ENCODE results near the gene RASL11B.
"Not testable (repeated sequence)": the region's sequence is repeated elsewhere in the genome, so short reads cannot be mapped to it uniquely, and the experiment has no call there.

The RASL11B gene

GRCh38 chr4:52861879-52862616, at the start of gene RASL11B:
Gene RASL11B, plus strand, starts transcription at chr4:52862317. Its CDS starts 191 bp downstream, at chr4:52862508.
- ATAC-seq (peak; percentile 96), DNase-seq (peak; percentile 82 to 85)
- Mint-ChIP-seq H3K4me3 (peak within 1 kb of the TSS; percentile 81 to 88), H3K9me3 (peaks cover 10 to 13% of the 10 kb centered on the region in 2 donors), H3K4me1 (peaks cover 24% of the 10 kb centered on the region), H3K27me3 (peaks cover 50% of the 10 kb centered on the region), H3K27ac (no peak within 1 kb of the TSS)

GRCh38 chr4:52813546-52813945, 48.6 kb upstream of the RASL11B start:
- Mint-ChIP-seq H3K27me3 (no peaks in the 10 kb centered on the region), H3K9me3 (no peaks in the 10 kb centered on the region), H3K4me1 (no peaks in the 10 kb centered on the region), H3K4me3 (no peak overlapping the region), H3K27ac (no peak overlapping the region)
- ATAC-seq = no peak
- DNase-seq = no peak

GRCh38 chr4:52822583-52822971, 39.5 kb upstream of the RASL11B start:
- peak overlapping the region in 1 of 2 donors; percentile 95 for H3K27ac Mint-ChIP-seq
- H3K27me3 Mint-ChIP-seq = no peaks in the 10 kb centered on the region
- peaks cover 4 to 15% of the 10 kb centered on the region in 2 donors for H3K9me3 Mint-ChIP-seq
- DNase-seq = no peak
- H3K4me3 Mint-ChIP-seq = no peak overlapping the region
- peaks cover 41% of the 10 kb centered on the region for H3K4me1 Mint-ChIP-seq
- ATAC-seq = no peak

GRCh38 chr4:52822972-52823701, 39.0 kb upstream of the RASL11B start:
- DNase-seq (peak; percentile 7 to 27), ATAC-seq (peak; percentile 92)
- Mint-ChIP-seq H3K4me3 (peak overlapping the region in 1 of 2 donors; percentile 25), H3K4me1 (peaks cover 41% of the 10 kb centered on the region), H3K9me3 (peaks cover 4 to 15% of the 10 kb centered on the region in 2 donors), H3K27ac (peak overlapping the region in 1 of 2 donors; percentile 95), H3K27me3 (no peaks in the 10 kb centered on the region)

- Mint-ChIP-seq H3K27ac (peak overlapping the region; percentile 53 to 66), H3K27me3 (no peaks in the 10 kb centered on the region), H3K4me3 (no peak overlapping the region), H3K9me3 (peaks cover 4 to 15% of the 10 kb centered on the region in 2 donors), H3K4me1 (peaks cover 41% of the 10 kb centered on the region)
- no peak for DNase-seq
- no peak for ATAC-seq
These were observed 38.4 kb upstream of the RASL11B start for GRCh38 chr4:52823702-52824092.

- no peak for DNase-seq
- ATAC-seq = no peak
- Mint-ChIP-seq H3K9me3 (peaks cover 4 to 15% of the 10 kb centered on the region in 2 donors), H3K27ac (no peak overlapping the region), H3K4me1 (peaks cover 41% of the 10 kb centered on the region), H3K27me3 (no peaks in the 10 kb centered on the region), H3K4me3 (no peak overlapping the region)
These were observed 37.9 kb upstream of the RASL11B start for GRCh38 chr4:52824270-52824602.

GRCh38 chr4:52824603-52825459, 37.3 kb upstream of the RASL11B start:
- ATAC-seq (peak; percentile 27), DNase-seq (peak in 1 of 2 donors; percentile 9)
- Mint-ChIP-seq H3K27me3 (no peaks in the 10 kb centered on the region), H3K9me3 (peaks cover 4 to 15% of the 10 kb centered on the region in 2 donors), H3K27ac (peak overlapping the region in 1 of 2 donors; percentile 19), H3K4me3 (peak overlapping the region in 1 of 2 donors; percentile 46), H3K4me1 (peaks cover 41% of the 10 kb centered on the region)

GRCh38 chr4:52825460-52826090, 36.5 kb upstream of the RASL11B start:
- ATAC-seq (no peak), DNase-seq (no peak)
- H3K27ac Mint-ChIP-seq = peak overlapping the region; percentile 6 to 60
- peaks cover 4 to 15% of the 10 kb centered on the region in 2 donors for H3K9me3 Mint-ChIP-seq
- peak overlapping the region in 1 of 2 donors; percentile 46 for H3K4me3 Mint-ChIP-seq
- no peaks in the 10 kb centered on the region for H3K27me3 Mint-ChIP-seq
- H3K4me1 Mint-ChIP-seq = peaks cover 41% of the 10 kb centered on the region

- no peak for ATAC-seq
- H3K9me3 Mint-ChIP-seq = no peaks in the 10 kb centered on the region
These were observed 28.1 kb upstream of the RASL11B start for GRCh38 chr4:52833941-52834525.

GRCh38 chr4:52834641-52835456, 27.3 kb upstream of the RASL11B start:
- DNase-seq, ATAC-seq, H3K9me3 Mint-ChIP-seq, H3K27ac Mint-ChIP-seq, H3K4me1 Mint-ChIP-seq, H3K4me3 Mint-ChIP-seq: not testable (repeated sequence)
- H3K27me3 Mint-ChIP-seq = peaks cover 29% of the 10 kb centered on the region

More at GRCh38 chr4:52833941-52834525, 28.1 kb upstream of the RASL11B start:
- Mint-ChIP-seq H3K4me1 (no peaks in the 10 kb centered on the region), H3K27ac (no peak overlapping the region), H3K4me3 (no peak overlapping the region), H3K27me3 (peaks cover 29% of the 10 kb centered on the region)
- DNase-seq = no peak

- H3K9me3 Mint-ChIP-seq = no peaks in the 10 kb centered on the region
- H3K4me3 Mint-ChIP-seq = no peak overlapping the region
- H3K4me1 Mint-ChIP-seq = no peaks in the 10 kb centered on the region
- H3K27me3 Mint-ChIP-seq = peaks cover 29% of the 10 kb centered on the region
- DNase-seq (no peak), ATAC-seq (no peak)
- no peak overlapping the region for H3K27ac Mint-ChIP-seq
These were observed 26.0 kb upstream of the RASL11B start for GRCh38 chr4:52836120-52836519.

- no peaks in the 10 kb centered on the region for H3K9me3 Mint-ChIP-seq
- H3K4me1 Mint-ChIP-seq = no peaks in the 10 kb centered on the region
- H3K27me3 Mint-ChIP-seq = peaks cover 29% of the 10 kb centered on the region
- no peak overlapping the region for H3K4me3 Mint-ChIP-seq
- DNase-seq (no peak), ATAC-seq (no peak)
- H3K27ac Mint-ChIP-seq = no peak overlapping the region
These were observed 25.4 kb upstream of the RASL11B start for GRCh38 chr4:52836678-52837077.

GRCh38 chr4:52837716-52838558, 24.2 kb upstream of the RASL11B start:
- DNase-seq (no peak), ATAC-seq (no peak)
- H3K4me1 Mint-ChIP-seq = no peaks in the 10 kb centered on the region
- peak overlapping the region; percentile 7 to 38 for H3K27ac Mint-ChIP-seq
- H3K27me3 Mint-ChIP-seq = peaks cover 20% of the 10 kb centered on the region
- no peaks in the 10 kb centered on the region for H3K9me3 Mint-ChIP-seq
- no peak overlapping the region for H3K4me3 Mint-ChIP-seq
